Measurements from ENCODE around the gene THBS2. TPM values are rescaled to one million over a fixed set of nuclear protein-coding genes. Genes with fewer than 3 reads are reported as not detected.

The THBS2 gene
- total RNA-seq, 1 donor from 2014 or later: 6.9 TPM

- intact Hi-C loops (cut with micrococcal nuclease): no loop called here
- Histone ChIP-seq H3K27me3 (ENCODE audit: low read depth) (peaks cover 79% of the 10 kb centered on the region), H3K36me3 (peaks cover 9% of the 10 kb centered on the region), H3K9me3 (replicated peaks) (no peaks in the 10 kb centered on the region), H3K27ac (replicated peaks) (peak overlapping the region; percentile 22), H3K4me3 (peak overlapping the region; percentile 54), H3K4me1 (peaks cover 16% of the 10 kb centered on the region)
- no peak for TF ChIP-seq CTCF (IDR thresholded peaks at IDR 0.05; ENCODE audit: borderline replicate concordance)
- no peak for DNase-seq
These were observed 1.7 kb downstream of the THBS2 start for GRCh38 chr6:169251822-169252504.

- Histone ChIP-seq H3K36me3 (peaks cover 9% of the 10 kb centered on the region), H3K9me3 (replicated peaks) (no peaks in the 10 kb centered on the region), H3K27ac (replicated peaks) (peak overlapping the region; percentile 22), H3K4me3 (peak overlapping the region; percentile 54), H3K4me1 (peaks cover 16% of the 10 kb centered on the region), H3K27me3 (ENCODE audit: low read depth) (peaks cover 74% of the 10 kb centered on the region)
- intact Hi-C loops (cut with micrococcal nuclease): no loop called here
- DNase-seq: no peak
- TF ChIP-seq CTCF (IDR thresholded peaks at IDR 0.05; ENCODE audit: borderline replicate concordance): no peak
These were observed 2.3 kb downstream of the THBS2 start for GRCh38 chr6:169251371-169251802.

GRCh38 chr6:169250660-169251059, 3.0 kb downstream of the THBS2 start:
- Histone ChIP-seq H3K27me3 (ENCODE audit: low read depth) (peaks cover 66% of the 10 kb centered on the region), H3K36me3 (peaks cover 9% of the 10 kb centered on the region), H3K9me3 (replicated peaks) (no peaks in the 10 kb centered on the region), H3K4me3 (peak overlapping the region; percentile 54), H3K4me1 (peaks cover 16% of the 10 kb centered on the region), H3K27ac (replicated peaks) (peak overlapping the region; percentile 22)
- no peak for TF ChIP-seq CTCF (IDR thresholded peaks at IDR 0.05; ENCODE audit: borderline replicate concordance)
- intact Hi-C loops (cut with micrococcal nuclease): no loop called here
- no peak for DNase-seq

GRCh38 chr6:169249057-169249456, 4.6 kb downstream of the THBS2 start:
- intact Hi-C loops (cut with micrococcal nuclease): no loop called here

GRCh38 chr6:169248521-169248971, 5.1 kb downstream of the THBS2 start:
- intact Hi-C loops (cut with micrococcal nuclease): no loop called here
- DNase-seq: no peak
- Histone ChIP-seq H3K9me3 (replicated peaks) (no peaks in the 10 kb centered on the region), H3K4me1 (peaks cover 8% of the 10 kb centered on the region), H3K27me3 (ENCODE audit: low read depth) (peaks cover 45% of the 10 kb centered on the region), H3K36me3 (peaks cover 9% of the 10 kb centered on the region), H3K4me3 (no peak overlapping the region), H3K27ac (replicated peaks) (no peak overlapping the region)
- no peak for TF ChIP-seq CTCF (IDR thresholded peaks at IDR 0.05; ENCODE audit: borderline replicate concordance)

More at GRCh38 chr6:169249057-169249456, 4.6 kb downstream of the THBS2 start:
- Histone ChIP-seq H3K4me1 (peaks cover 13% of the 10 kb centered on the region), H3K27ac (replicated peaks) (no peak overlapping the region), H3K36me3 (peaks cover 9% of the 10 kb centered on the region), H3K4me3 (no peak overlapping the region), H3K9me3 (replicated peaks) (no peaks in the 10 kb centered on the region), H3K27me3 (ENCODE audit: low read depth) (peaks cover 50% of the 10 kb centered on the region)
- no peak for DNase-seq
- no peak for TF ChIP-seq CTCF (IDR thresholded peaks at IDR 0.05; ENCODE audit: borderline replicate concordance)
